GM12878 (cell line): ENCODE data around the gene PRKG1. TPM values are rescaled to one million over a fixed set of nuclear protein-coding genes. Genes with fewer than 3 reads are reported as not detected.

ENCODE experiments used
- ATAC-seq: fragments of 200-7000 bp; cut with Tn5 transposase; 3 replicates; pipeline ENCODE4 v1.9.1; 2020; ENCODE audit warnings: mild to moderate bottlenecking, moderate library complexity
- BruUV-seq: library from RNA; stranded (reverse); fragments of 400-500 nt; replicated peaks from 2 replicates; lab custom pipeline; 2021; lab: Mats Ljungman, UMichigan
- CTCF ChIA-PET: fragments of 300-600 bp; sonication (Branson Sonifier 250); formaldehyde crosslinking; extraction: SDS; loops from one replicate; lab custom pipeline; 2021; ENCODE audit warnings: inconsistent platforms; lab: Yijun Ruan, JAX
- POLR2A ChIA-PET: fragments of 350-600 bp; formaldehyde crosslinking; extraction: SDS; loops from one replicate; lab custom pipeline; 2021; ENCODE audit warnings: inconsistent platforms; lab: Charles Lee
- RAD21 ChIA-PET: fragments of 300-600 bp; sonication (Branson Sonifier 250); formaldehyde crosslinking; loops from one replicate; lab custom pipeline; 2023; ENCODE audit warnings: antibody characterized with exemption; ENCODE audit not compliant: unreplicated experiment; lab: Charles Lee
- SMC1A ChIA-PET: fragments of 300-600 bp; sonication (Branson Sonifier 250); formaldehyde crosslinking; loops from one replicate; lab custom pipeline; 2023; ENCODE audit not compliant: unreplicated experiment, uncharacterized antibody; lab: Charles Lee
- DNase-seq: peaks from one replicate; pipeline ENCODE4 v3.0.0-alpha.2; 2011; ENCODE audit warnings: low read depth, low spot score
- FAIRE-seq: peaks from 3 replicates; lab custom pipeline; 2011; peaks lifted over from hg19 to GRCh38; lab: Jason Lieb, UNC
- H2AFZ ChIP-seq: 2 replicates; pipeline ENCODE4 v1.6.0; 2011; ENCODE audit warnings: low read depth, low read length, control low read depth; ENCODE audit not compliant: control insufficient read depth
- H3K27ac ChIP-seq: 2 replicates; pipeline ENCODE4 v1.5.1; 2011; ENCODE audit warnings: control low read depth; ENCODE audit not compliant: control insufficient read depth, insufficient read depth
- H3K27me3 ChIP-seq, 2 experiments: replicated peaks in 1 of 2; 2 replicates each; pipeline versions ENCODE4 v1.6.0 to v1.6.1; 2011; ENCODE audit warnings: low read length in 1 of 2; ENCODE audit not compliant: control insufficient read depth in 2 of 2, insufficient read depth in 2 of 2
- H3K36me3 ChIP-seq, 2 experiments: 2 replicates each; pipeline ENCODE4 v1.5.1; 2011; ENCODE audit warnings: low read length in 1 of 2; ENCODE audit not compliant: control insufficient read depth in 2 of 2, insufficient read depth in 2 of 2
- H3K4me1 ChIP-seq: 2 replicates; pipeline ENCODE4 v1.6.1; 2011; ENCODE audit warnings: mild to moderate bottlenecking, low read length, moderate library complexity, mixed read lengths; ENCODE audit not compliant: control insufficient read depth, insufficient read depth
- H3K4me2 ChIP-seq: 2 replicates; pipeline ENCODE4 v1.6.0; 2011; ENCODE audit warnings: control low read depth; ENCODE audit not compliant: control insufficient read depth, insufficient read depth
- H3K4me3 ChIP-seq: fragments of 200-600 bp; sonication (generic); 2 replicates; pipeline ENCODE4 v1.5.1; 2016
- H3K79me2 ChIP-seq: 2 replicates; pipeline ENCODE4 v1.6.0; 2011; ENCODE audit warnings: low read length; ENCODE audit not compliant: control insufficient read depth, insufficient read depth
- H3K9ac ChIP-seq: 2 replicates; pipeline ENCODE4 v1.8.0; 2011; ENCODE audit warnings: low read length, control low read depth, mixed read lengths; ENCODE audit not compliant: control insufficient read depth, insufficient read depth
- H3K9me3 ChIP-seq: replicated peaks from 3 replicates; pipeline ENCODE4 v1.5.1; 2011; ENCODE audit warnings: mild to moderate bottlenecking, low read length; ENCODE audit not compliant: control insufficient read depth, insufficient read depth
- H4K20me1 ChIP-seq: 2 replicates; pipeline ENCODE4 v1.6.0; 2011; ENCODE audit not compliant: control insufficient read depth, insufficient read depth
- BACH1 ChIP-seq: fragments of 450-650 bp; IDR thresholded peaks from 2 replicates; pipeline ENCODE4 v1.6.1; 2017; ENCODE audit warnings: mild to moderate bottlenecking, borderline replicate concordance
- CBX3 ChIP-seq: fragments of 200-600 bp; sonication (generic); IDR thresholded peaks from 2 replicates; pipeline ENCODE4 v1.6.1; 2016; ENCODE audit warnings: low read depth, borderline replicate concordance
- CREB1 ChIP-seq: IDR thresholded peaks from 2 replicates; pipeline ENCODE4 v1.6.1; 2012; ENCODE audit warnings: low read depth, mild to moderate bottlenecking, inconsistent platforms
- CREM ChIP-seq: IDR thresholded peaks from 2 replicates; pipeline ENCODE4 v1.6.1; 2014; ENCODE audit warnings: antibody characterized with exemption, low read depth
- EGR1 ChIP-seq, 2 experiments: IDR thresholded peaks; 1 replicate in 1 of 2; 2 replicates in 1 of 2; pipeline ENCODE4 v1.6.1; 2011 to 2012; ENCODE audit warnings: low read depth in 2 of 2, low read length in 2 of 2, borderline replicate concordance in 1 of 2, mild to moderate bottlenecking in 1 of 2, moderate library complexity in 1 of 2
- FOXK2 ChIP-seq: fragments of 450-650 bp; IDR thresholded peaks from 2 replicates; pipeline ENCODE4 v1.6.1; 2017; ENCODE audit warnings: mild to moderate bottlenecking, moderate library complexity
- GABPA ChIP-seq: IDR thresholded peaks from 2 replicates; pipeline ENCODE4 v1.6.1; 2014; ENCODE audit warnings: antibody characterized with exemption, low read depth, mild to moderate bottlenecking, inconsistent platforms
- MEF2A ChIP-seq: IDR thresholded peaks from 2 replicates; pipeline ENCODE4 v1.6.1; 2011; ENCODE audit warnings: low read depth, mild to moderate bottlenecking, low read length, moderate library complexity; ENCODE audit not compliant: insufficient read depth
- NR2C2 ChIP-seq: IDR thresholded peaks from 2 replicates; pipeline ENCODE4 v1.6.1; 2011; ENCODE audit warnings: borderline replicate concordance, low read depth; ENCODE audit not compliant: control insufficient read depth, insufficient read length
- RAD51 ChIP-seq: fragments of 450-650 bp; IDR thresholded peaks from 2 replicates; pipeline ENCODE4 v1.6.1; 2016; ENCODE audit warnings: moderate library complexity, mild to moderate bottlenecking, inconsistent platforms
- RBBP5 ChIP-seq: fragments of 200-600 bp; sonication (generic); conservative IDR thresholded peaks from 2 replicates; pipeline ENCODE4 v1.6.1; 2016
- SREBF1 ChIP-seq: IDR thresholded peaks from 2 replicates; pipeline ENCODE4 v1.6.1; 2012; ENCODE audit warnings: mild to moderate bottlenecking, low read length
- STAT3 ChIP-seq: IDR thresholded peaks from 2 replicates; pipeline ENCODE4 v1.6.1; 2011; ENCODE audit warnings: low read depth, low read length, improper control_type of control experiment
- TBL1XR1 ChIP-seq: IDR thresholded peaks from 2 replicates; pipeline ENCODE4 v1.6.1; 2012; ENCODE audit warnings: low read depth, low read length, improper control_type of control experiment
- ZBTB11 ChIP-seq: fragments of 450-650 bp; formaldehyde crosslinking; IDR thresholded peaks from 2 replicates; pipeline ENCODE4 v1.5.0; 2022; ENCODE audit warnings: mild to moderate bottlenecking, missing genetic modification characterization
- ZNF384 ChIP-seq: IDR thresholded peaks from 2 replicates; pipeline ENCODE4 v1.6.1; 2012; ENCODE audit warnings: low read depth, mild to moderate bottlenecking, low read length, improper control_type of control experiment, borderline replicate concordance
- ZNF592 ChIP-seq: fragments of 450-650 bp; IDR thresholded peaks from 2 replicates; pipeline ENCODE4 v1.6.1; 2017; ENCODE audit warnings: mild to moderate bottlenecking, moderate library complexity
- ZSCAN29 ChIP-seq: fragments of 450-650 bp; IDR thresholded peaks from 2 replicates; pipeline ENCODE4 v1.6.1; 2017; ENCODE audit warnings: mild to moderate bottlenecking, moderate library complexity
- WGBS: methylation state at CpG from one replicate; pipeline ENCODE4 v1.1.6; 2016; ENCODE audit warnings: low lambda C conversion rate; ENCODE audit not compliant: insufficient replicate concordance, insufficient coverage; ENCODE audit errors: missing lambda C conversion rate; 5-methylcytosine and 5-hydroxymethylcytosine counted together
- in situ Hi-C: fragments of 300-500 bp; cut with MboI; formaldehyde crosslinking; loops from 9 replicates; pipeline ENCODE4 v1.14.3; 2018; ENCODE audit warnings: mixed read lengths
- intact Hi-C: fragments of 100-400 bp; cut with micrococcal nuclease; formaldehyde crosslinking; loops from one replicate; pipeline ENCODE4 v1.14.2; 2022; ENCODE audit not compliant: unreplicated experiment
- polyA plus RNA-seq, 11 experiments: library from polyadenylated mRNA; depleted of rRNA in 4 of 11; unstranded in 6 of 11; stranded (reverse) in 5 of 11; fragments of >200 nt; fragmentation: Nextera tagmentation in 4 of 11; fragmentation: Illumina TruSeq in 1 of 11; extraction: Ambion mirVana in 4 of 11; extraction: Trizol in 1 of 11; gene quantifications; 1 replicate in 1 of 11; 2 replicates in 10 of 11; pipeline versions ENCODE4 v1.2.1 to v1.2.3, GENCODE V29; 2011 to 2016; ENCODE audit warnings: inconsistent platforms in 2 of 11, missing spikeins in 2 of 11, low read depth in 1 of 11
- total RNA-seq, 4 experiments: library from RNA; depleted of rRNA in 3 of 4; stranded (reverse); fragments of >200 nt in 3 of 4; fragmentation: Illumina TruSeq in 1 of 4; extraction: Trizol in 1 of 4; gene quantifications; 2 replicates each; pipeline versions ENCODE4 v1.2.1 to v1.2.3, GENCODE V29; 2013 to 2021

PRKG1 gene
- total and polyA plus RNA-seq, 10 of the 15 experiments (the other 5 are each of a cell fraction or from before 2014, with no cell fraction given), result 0.04 to 0.05 TPM; not detected in 8

GRCh38 chr10:51745397-51745796, 671.1 kb downstream of the PRKG1 start:
- FAIRE-seq (no peak), ATAC-seq (no peak), DNase-seq (no peak)
- CTCF ChIA-PET, result interaction anchor here (3.4 kb wide), 1 partner anchor 11 kb away, joined by 13 read pairs; no protein-coding TSS in a partner anchor
- intact Hi-C loops, result no loop called here
- Histone ChIP-seq H3K9me3 (no peaks in the 10 kb centered on the region), H3K9ac (no peak overlapping the region), H3K4me2 (no peak overlapping the region), H3K27ac (no peak overlapping the region), H3K79me2 (no peaks in the 10 kb centered on the region), H3K4me1 (no peaks in the 10 kb centered on the region), H3K36me3 (no peaks in the 10 kb centered on the region), H3K4me3 (no peak overlapping the region), H2AFZ (no peak overlapping the region), H4K20me1 (no peaks in the 10 kb centered on the region), H3K27me3 (no peaks in the 10 kb centered on the region)
- 12% methylated on average over 2 of the region's 2 CpGs for WGBS
- SMC1A ChIA-PET, result interaction anchor here (1.1 to 1.6 kb wide), 2 partner anchors 15 to 24 kb away, joined by 3 to 6 read pairs; no protein-coding TSS in a partner anchor
- no TSS peak for BruUV-seq
- POLR2A ChIA-PET, result no interaction called here
- in situ Hi-C loops, result no loop called here
- RAD21 ChIA-PET, result interaction anchor here (1.4 kb wide), 1 partner anchor 28 kb away, joined by 3 read pairs; no protein-coding TSS in a partner anchor
- TF ChIP-seq RAD51 (no peak), TBL1XR1 (no peak), CREB1 (no peak), ZSCAN29 (no peak), FOXK2 (no peak), ZNF384 (no peak), STAT3 (no peak), SREBF1 (no peak), EGR1 (IDR thresholded peaks at IDR 0.05; ENCODE audit: borderline replicate concordance in 1 of 2, low read depth in 2 of 2, low read length in 2 of 2) (no peak), CBX3 (no peak), BACH1 (no peak), NR2C2 (no peak), ZNF592 (no peak), ZBTB11 (no peak), GABPA (no peak), CREM (no peak), RBBP5 (no peak), MEF2A (no peak)
